Measurements from ENCODE around the gene POLR3H.

POLR3H gene, protein sequence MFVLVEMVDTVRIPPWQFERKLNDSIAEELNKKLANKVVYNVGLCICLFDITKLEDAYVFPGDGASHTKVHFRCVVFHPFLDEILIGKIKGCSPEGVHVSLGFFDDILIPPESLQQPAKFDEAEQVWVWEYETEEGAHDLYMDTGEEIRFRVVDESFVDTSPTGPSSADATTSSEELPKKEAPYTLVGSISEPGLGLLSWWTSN

DNA sequence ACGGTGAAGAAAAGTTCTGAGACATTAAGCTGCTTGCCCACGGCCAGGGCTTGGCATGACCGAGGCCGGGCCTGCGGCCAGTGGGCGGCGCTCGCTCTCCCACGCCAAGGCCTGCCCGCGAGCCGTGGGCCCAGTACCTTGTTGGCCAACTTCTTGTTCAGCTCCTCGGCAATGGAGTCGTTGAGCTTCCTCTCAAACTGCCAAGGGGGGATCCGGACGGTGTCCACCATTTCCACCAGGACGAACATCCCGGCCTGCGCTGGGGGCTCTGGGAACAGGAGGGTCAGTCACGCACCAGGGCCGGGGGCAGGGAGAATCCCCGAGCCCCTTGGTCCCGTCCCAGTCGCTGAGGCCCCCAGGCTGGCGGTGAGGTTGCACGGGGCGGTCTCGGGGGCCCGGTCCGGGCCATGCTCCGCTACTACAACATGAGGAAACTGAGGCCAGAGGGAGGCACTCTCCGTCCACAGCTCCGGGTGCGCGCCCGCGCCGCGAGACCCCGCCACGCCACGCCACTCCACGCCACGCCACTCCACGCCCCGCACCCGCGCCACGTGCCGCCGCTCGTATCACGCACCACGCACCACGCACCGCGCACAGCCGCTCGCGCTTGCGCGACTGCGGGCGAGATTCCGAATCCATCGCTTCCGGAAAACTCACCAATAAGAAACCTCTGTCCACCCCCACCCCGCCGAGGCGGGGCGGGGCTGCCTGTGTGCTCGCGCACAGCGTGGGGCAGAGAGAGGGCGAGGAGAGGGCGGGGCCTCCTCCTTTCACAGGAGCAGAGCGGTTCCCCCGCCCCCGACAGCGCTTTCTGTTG lies at the start of gene POLR3H:
Gene POLR3H, minus strand, starts transcription at position 617 of the 817 bp plus-strand sequence. Its CDS starts 369 bp downstream, at position 248.
- TF ChIP-seq TEAD4 (IDR thresholded peaks at IDR 0.05) (no peak), CREB1 (IDR thresholded peaks at IDR 0.05; ENCODE audit: low read depth) (no peak), ZBTB7A (IDR thresholded peaks at IDR 0.05; ENCODE audit: low read depth) (peak; percentile 30; the same call in 1 of the 2 replicates), RAD21 (IDR thresholded peaks at IDR 0.05; ENCODE audit: low read depth) (peak; percentile 51; the same call in 1 of the 2 replicates), TCF12 (IDR thresholded peaks at IDR 0.05; ENCODE audit: low read depth) (no peak; the same call in 1 of the 2 replicates), TAF1 (IDR thresholded peaks at IDR 0.05; ENCODE audit: low read depth) (no peak; the same call in 1 of the 2 replicates), EGR1 (IDR thresholded peaks at IDR 0.05) (no peak; the same call in 1 of the 2 replicates), FOXM1 (IDR thresholded peaks at IDR 0.05; ENCODE audit: borderline replicate concordance, low read depth) (no peak), NFIC (IDR thresholded peaks at IDR 0.05) (peak; percentile 14; the same call in 1 of the 2 replicates), YY1 (IDR thresholded peaks at IDR 0.05; ENCODE audit: low read depth) (0 out of 2 replicates have a peak, but pooled peaks have one; percentile 28), EP300 (IDR thresholded peaks at IDR 0.05; ENCODE audit: borderline replicate concordance) (no peak), CEBPB (IDR thresholded peaks at IDR 0.05) (no peak)
- TF ChIP-seq, protein P1, sequence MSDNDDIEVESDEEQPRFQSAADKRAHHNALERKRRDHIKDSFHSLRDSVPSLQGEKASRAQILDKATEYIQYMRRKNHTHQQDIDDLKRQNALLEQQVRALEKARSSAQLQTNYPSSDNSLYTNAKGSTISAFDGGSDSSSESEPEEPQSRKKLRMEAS (IDR thresholded peaks at IDR 0.05): peak; percentile 97
- TF ChIP-seq, protein P2, sequence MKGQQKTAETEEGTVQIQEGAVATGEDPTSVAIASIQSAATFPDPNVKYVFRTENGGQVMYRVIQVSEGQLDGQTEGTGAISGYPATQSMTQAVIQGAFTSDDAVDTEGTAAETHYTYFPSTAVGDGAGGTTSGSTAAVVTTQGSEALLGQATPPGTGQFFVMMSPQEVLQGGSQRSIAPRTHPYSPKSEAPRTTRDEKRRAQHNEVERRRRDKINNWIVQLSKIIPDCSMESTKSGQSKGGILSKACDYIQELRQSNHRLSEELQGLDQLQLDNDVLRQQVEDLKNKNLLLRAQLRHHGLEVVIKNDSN (IDR thresholded peaks at IDR 0.05): peak; percentile 85
- TF ChIP-seq, protein P3, sequence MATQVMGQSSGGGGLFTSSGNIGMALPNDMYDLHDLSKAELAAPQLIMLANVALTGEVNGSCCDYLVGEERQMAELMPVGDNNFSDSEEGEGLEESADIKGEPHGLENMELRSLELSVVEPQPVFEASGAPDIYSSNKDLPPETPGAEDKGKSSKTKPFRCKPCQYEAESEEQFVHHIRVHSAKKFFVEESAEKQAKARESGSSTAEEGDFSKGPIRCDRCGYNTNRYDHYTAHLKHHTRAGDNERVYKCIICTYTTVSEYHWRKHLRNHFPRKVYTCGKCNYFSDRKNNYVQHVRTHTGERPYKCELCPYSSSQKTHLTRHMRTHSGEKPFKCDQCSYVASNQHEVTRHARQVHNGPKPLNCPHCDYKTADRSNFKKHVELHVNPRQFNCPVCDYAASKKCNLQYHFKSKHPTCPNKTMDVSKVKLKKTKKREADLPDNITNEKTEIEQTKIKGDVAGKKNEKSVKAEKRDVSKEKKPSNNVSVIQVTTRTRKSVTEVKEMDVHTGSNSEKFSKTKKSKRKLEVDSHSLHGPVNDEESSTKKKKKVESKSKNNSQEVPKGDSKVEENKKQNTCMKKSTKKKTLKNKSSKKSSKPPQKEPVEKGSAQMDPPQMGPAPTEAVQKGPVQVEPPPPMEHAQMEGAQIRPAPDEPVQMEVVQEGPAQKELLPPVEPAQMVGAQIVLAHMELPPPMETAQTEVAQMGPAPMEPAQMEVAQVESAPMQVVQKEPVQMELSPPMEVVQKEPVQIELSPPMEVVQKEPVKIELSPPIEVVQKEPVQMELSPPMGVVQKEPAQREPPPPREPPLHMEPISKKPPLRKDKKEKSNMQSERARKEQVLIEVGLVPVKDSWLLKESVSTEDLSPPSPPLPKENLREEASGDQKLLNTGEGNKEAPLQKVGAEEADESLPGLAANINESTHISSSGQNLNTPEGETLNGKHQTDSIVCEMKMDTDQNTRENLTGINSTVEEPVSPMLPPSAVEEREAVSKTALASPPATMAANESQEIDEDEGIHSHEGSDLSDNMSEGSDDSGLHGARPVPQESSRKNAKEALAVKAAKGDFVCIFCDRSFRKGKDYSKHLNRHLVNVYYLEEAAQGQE (IDR thresholded peaks at IDR 0.05; ENCODE audit: low read depth): no peak

DNA sequence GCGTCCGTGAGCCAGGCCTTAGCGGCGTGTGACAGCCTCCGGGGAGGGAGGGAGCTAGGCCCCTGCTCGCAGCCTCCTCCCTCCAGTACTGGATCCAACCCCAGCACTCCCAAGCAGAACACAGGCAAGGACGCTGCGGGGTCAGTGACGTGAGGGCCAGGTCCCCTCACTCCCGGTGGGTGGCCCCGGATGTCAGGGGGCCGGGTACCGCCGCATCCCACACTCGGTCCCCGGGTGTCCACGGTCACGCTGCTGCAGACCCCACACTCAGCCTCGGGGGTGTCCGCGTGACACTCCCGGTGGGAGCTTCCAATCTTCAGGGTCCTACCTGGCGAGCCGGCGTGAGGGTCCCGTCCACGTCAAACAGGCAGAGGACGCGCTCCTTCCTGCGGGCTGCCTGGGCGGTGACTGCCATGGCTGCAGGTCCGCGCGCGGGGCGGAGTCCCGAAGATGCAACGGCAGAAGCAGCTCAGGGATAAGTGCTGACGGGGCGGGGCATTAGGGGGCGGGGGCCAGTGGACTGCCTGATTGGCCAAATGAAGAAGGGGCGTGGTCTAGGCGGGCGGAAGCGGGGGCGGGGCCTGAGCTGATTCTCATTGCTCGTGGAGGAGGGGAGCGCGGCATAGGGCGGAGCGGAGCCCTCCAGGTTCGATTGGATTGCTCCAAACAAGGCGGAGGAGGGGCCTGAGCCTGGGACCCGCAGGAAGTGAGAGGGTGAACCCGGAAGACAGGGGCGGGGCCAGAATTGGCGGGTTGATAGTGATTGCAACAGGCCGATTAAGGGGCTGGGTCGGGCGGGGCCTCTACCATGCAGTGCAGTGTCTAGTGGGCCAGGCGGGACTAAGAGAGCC lies 45.3 kb upstream of the POLR3H start, which contains the start of gene PMM1:
Gene PMM1, minus strand, starts transcription at position 450 of the 851 bp plus-strand sequence. Its CDS starts 35 bp downstream, at position 415.
- TF ChIP-seq CEBPB (IDR thresholded peaks at IDR 0.05) (peak; percentile 95), TEAD4 (IDR thresholded peaks at IDR 0.05) (no peak), TCF12 (IDR thresholded peaks at IDR 0.05; ENCODE audit: low read depth) (peak; percentile 28; the same call in 1 of the 2 replicates), TAF1 (IDR thresholded peaks at IDR 0.05; ENCODE audit: low read depth) (peak; percentile 87), EGR1 (IDR thresholded peaks at IDR 0.05) (peak; percentile 65; the same call in 1 of the 2 replicates), YY1 (IDR thresholded peaks at IDR 0.05; ENCODE audit: low read depth) (peak; percentile 86), ZBTB7A (IDR thresholded peaks at IDR 0.05; ENCODE audit: low read depth) (peak; percentile 50; the same call in 1 of the 2 replicates), RAD21 (IDR thresholded peaks at IDR 0.05; ENCODE audit: low read depth) (no peak)
- TF ChIP-seq, protein P1 (IDR thresholded peaks at IDR 0.05): peak; percentile 65
- TF ChIP-seq, protein P3 (IDR thresholded peaks at IDR 0.05; ENCODE audit: low read depth): no peak

DNA sequence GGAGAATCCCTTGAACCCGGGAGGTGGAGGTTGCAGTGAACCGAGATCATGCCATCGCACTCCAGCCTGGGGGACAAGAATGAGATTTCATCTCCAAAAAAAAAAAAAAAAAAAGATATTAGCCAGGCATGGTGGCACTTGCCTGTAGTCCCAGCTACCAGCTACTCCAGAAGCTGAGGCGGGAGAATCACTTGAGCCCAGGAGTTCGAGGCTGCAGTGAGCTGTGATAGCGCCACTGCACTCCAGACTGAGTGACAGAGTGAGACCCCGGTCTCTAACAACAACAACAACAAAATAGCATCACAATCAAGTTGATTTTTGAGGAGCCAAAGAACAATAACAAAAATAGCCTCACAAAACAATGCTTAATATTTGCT lies 43.1 kb upstream of the POLR3H start:
- TF ChIP-seq RAD21 (IDR thresholded peaks at IDR 0.05; ENCODE audit: low read depth): no peak
- TF ChIP-seq YY1 (IDR thresholded peaks at IDR 0.05; ENCODE audit: low read depth): no peak
- no peak for TF ChIP-seq TEAD4 (IDR thresholded peaks at IDR 0.05)
- TF ChIP-seq ZBTB7A (IDR thresholded peaks at IDR 0.05; ENCODE audit: low read depth): no peak
- TF ChIP-seq EGR1 (IDR thresholded peaks at IDR 0.05): no peak
- no peak for TF ChIP-seq TCF12 (IDR thresholded peaks at IDR 0.05; ENCODE audit: low read depth)
- TF ChIP-seq, protein P2 (IDR thresholded peaks at IDR 0.05): no peak
- TF ChIP-seq, protein P3 (IDR thresholded peaks at IDR 0.05; ENCODE audit: low read depth): no peak
- no peak for TF ChIP-seq CEBPB (IDR thresholded peaks at IDR 0.05)
- TF ChIP-seq TAF1 (IDR thresholded peaks at IDR 0.05; ENCODE audit: low read depth): no peak
- TF ChIP-seq NFIC (IDR thresholded peaks at IDR 0.05): no peak
- no peak for TF ChIP-seq FOXM1 (IDR thresholded peaks at IDR 0.05; ENCODE audit: borderline replicate concordance, low read depth)
- no peak for TF ChIP-seq CREB1 (IDR thresholded peaks at IDR 0.05; ENCODE audit: low read depth)
